Smooth muscle cell (in vitro differentiated cells): ENCODE data around the gene TBX21. TPM values are rescaled to one million over a fixed set of nuclear protein-coding genes. Genes with fewer than 3 reads are reported as not detected.

ENCODE experiments used
- DNase-seq: peaks from one replicate; lab custom pipeline; 2025; ENCODE audit not compliant: unreplicated experiment; lab: John Stamatoyannopoulos, UW
- H2AFZ ChIP-seq: fragments of 200-600 bp; sonication (generic); 2 replicates; pipeline ENCODE4 v1.6.0; 2016; ENCODE audit warnings: antibody characterized with exemption, low read depth, mild to moderate bottlenecking
- H3F3A ChIP-seq: fragments of 200-600 bp; sonication (generic); 2 replicates; pipeline ENCODE4 v1.6.0; 2017; ENCODE audit warnings: antibody characterized with exemption, low read depth
- H3K27ac ChIP-seq: fragments of 200-600 bp; sonication (generic); 2 replicates; pipeline ENCODE4 v1.5.1; 2016; ENCODE audit warnings: low read depth, mild to moderate bottlenecking
- H3K27me3 ChIP-seq: fragments of 200-600 bp; sonication (generic); 2 replicates; pipeline ENCODE4 v1.6.1; 2016; ENCODE audit warnings: low read depth, mild to moderate bottlenecking
- H3K36me3 ChIP-seq: fragments of 200-600 bp; sonication (generic); 2 replicates; pipeline ENCODE4 v1.5.1; 2016; ENCODE audit warnings: low read depth
- H3K4me1 ChIP-seq: fragments of 200-600 bp; sonication (generic); 2 replicates; pipeline ENCODE4 v1.5.1; 2016; ENCODE audit warnings: low read depth
- H3K4me2 ChIP-seq: fragments of 200-600 bp; sonication (generic); 2 replicates; pipeline ENCODE4 v1.6.0; 2016; ENCODE audit warnings: mild to moderate bottlenecking
- H3K4me3 ChIP-seq: fragments of 200-600 bp; sonication (generic); 2 replicates; pipeline ENCODE4 v1.5.1; 2016; ENCODE audit warnings: mild to moderate bottlenecking
- H3K79me2 ChIP-seq: fragments of 200-600 bp; sonication (generic); 2 replicates; pipeline ENCODE4 v1.6.0; 2016; ENCODE audit warnings: low read depth, mild to moderate bottlenecking
- H3K9ac ChIP-seq: fragments of 200-600 bp; sonication (generic); 2 replicates; pipeline ENCODE4 v1.6.0; 2016; ENCODE audit warnings: low read depth
- H3K9me3 ChIP-seq: fragments of 200-600 bp; sonication (generic); replicated peaks from 2 replicates; pipeline ENCODE4 v1.5.1; 2016; ENCODE audit warnings: low read depth
- H4K20me1 ChIP-seq: fragments of 200-600 bp; sonication (generic); 2 replicates; pipeline ENCODE4 v1.6.0; 2016; ENCODE audit warnings: low read depth
- WGBS: methylation state at CpG from one replicate; pipeline ENCODE4 v1.1.7; 2016; ENCODE audit warnings: low lambda C conversion rate; 5-methylcytosine and 5-hydroxymethylcytosine counted together
- polyA plus RNA-seq: library from polyadenylated mRNA; unstranded; fragments of >200 nt; fragmentation: Nextera tagmentation; extraction: Ambion mirVana; gene quantifications from 2 replicates; pipeline ENCODE4 v1.2.1, GENCODE V29; 2016
- total RNA-seq: library from RNA; depleted of rRNA; stranded (reverse); fragments of >200 nt; gene quantifications from 2 replicates; pipeline ENCODE4 v1.2.3, GENCODE V29; 2014
- TF ChIP-seq, protein P1 (sequence below): fragments of 200-600 bp; sonication (generic); IDR thresholded peaks from 2 replicates; pipeline ENCODE4 v1.5.1; 2017; ENCODE audit warnings: borderline replicate concordance, mild to moderate bottlenecking, antibody characterized with exemption; ENCODE audit not compliant: insufficient read depth, poor library complexity, severe bottlenecking

Gene TBX21
- total and polyA plus RNA-seq, 2 experiments from 2014 or later, result not detected

DNA sequence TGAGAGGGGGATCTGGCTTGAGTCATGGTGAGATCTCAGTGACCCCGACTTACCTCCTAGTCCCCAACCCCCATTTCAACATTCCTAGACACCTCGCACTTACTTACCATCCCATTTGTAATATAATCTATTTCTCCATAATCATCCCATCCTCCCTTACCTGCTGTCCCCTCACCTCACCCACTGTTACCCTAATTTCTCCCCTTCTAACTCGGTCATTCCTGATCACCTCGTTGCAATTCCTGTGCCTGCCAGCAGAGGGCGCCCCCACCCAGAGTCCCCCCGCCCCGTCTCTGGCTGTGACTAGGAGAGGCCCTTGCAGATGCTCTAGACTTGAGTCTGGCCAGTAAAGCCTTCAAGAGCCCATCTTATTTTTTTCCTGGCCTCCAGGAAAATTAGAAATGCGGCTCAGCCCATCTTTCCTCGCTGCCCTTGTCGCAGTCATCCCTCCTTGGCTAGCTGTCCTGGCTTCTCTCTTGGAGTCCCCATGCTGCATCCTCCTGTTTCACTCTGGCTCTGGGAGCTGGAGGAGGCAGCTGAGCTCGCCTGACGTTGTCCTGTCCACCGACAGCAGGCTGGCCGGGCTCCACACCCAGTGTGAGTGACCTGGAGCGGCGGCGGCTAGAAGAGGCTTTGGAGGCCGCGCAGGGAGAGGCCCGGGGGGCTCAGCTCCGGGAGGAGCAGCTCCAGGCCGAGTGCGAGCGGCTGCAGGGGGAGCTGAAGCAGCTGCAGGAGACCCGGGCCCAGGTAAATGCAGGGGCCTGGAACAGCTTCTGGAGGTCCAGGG lies 34.1 kb upstream of the TBX21 start:
- Histone ChIP-seq H3K79me2 (no peaks in the 10 kb centered on the region), H3F3A (peaks cover 8% of the 10 kb centered on the region), H3K9me3 (no peaks in the 10 kb centered on the region), H3K4me1 (peaks cover 15% of the 10 kb centered on the region), H3K36me3 (no peaks in the 10 kb centered on the region), H3K27me3 (no peaks in the 10 kb centered on the region), H3K27ac (no peak overlapping the region), H3K4me2 (no peak overlapping the region), H2AFZ (no peak overlapping the region), H3K9ac (no peak overlapping the region), H4K20me1 (peaks cover 9% of the 10 kb centered on the region), H3K4me3 (no peak overlapping the region)
- TF ChIP-seq, protein P1, sequence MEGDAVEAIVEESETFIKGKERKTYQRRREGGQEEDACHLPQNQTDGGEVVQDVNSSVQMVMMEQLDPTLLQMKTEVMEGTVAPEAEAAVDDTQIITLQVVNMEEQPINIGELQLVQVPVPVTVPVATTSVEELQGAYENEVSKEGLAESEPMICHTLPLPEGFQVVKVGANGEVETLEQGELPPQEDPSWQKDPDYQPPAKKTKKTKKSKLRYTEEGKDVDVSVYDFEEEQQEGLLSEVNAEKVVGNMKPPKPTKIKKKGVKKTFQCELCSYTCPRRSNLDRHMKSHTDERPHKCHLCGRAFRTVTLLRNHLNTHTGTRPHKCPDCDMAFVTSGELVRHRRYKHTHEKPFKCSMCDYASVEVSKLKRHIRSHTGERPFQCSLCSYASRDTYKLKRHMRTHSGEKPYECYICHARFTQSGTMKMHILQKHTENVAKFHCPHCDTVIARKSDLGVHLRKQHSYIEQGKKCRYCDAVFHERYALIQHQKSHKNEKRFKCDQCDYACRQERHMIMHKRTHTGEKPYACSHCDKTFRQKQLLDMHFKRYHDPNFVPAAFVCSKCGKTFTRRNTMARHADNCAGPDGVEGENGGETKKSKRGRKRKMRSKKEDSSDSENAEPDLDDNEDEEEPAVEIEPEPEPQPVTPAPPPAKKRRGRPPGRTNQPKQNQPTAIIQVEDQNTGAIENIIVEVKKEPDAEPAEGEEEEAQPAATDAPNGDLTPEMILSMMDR, result peak; percentile 98
- DNase-seq, result peak; percentile 40
- 74% methylated on average over 24 of the region's 25 CpGs for WGBS

GRCh38 chr17:47699536-47699840 lies 33.5 kb upstream of the TBX21 start:
- TF ChIP-seq, protein P1, result no peak
- Histone ChIP-seq H3K4me1 (peaks cover 15% of the 10 kb centered on the region), H4K20me1 (peaks cover 9% of the 10 kb centered on the region), H3K9me3 (no peaks in the 10 kb centered on the region), H3K27ac (no peak overlapping the region), H3K4me2 (no peak overlapping the region), H3K27me3 (no peaks in the 10 kb centered on the region), H2AFZ (no peak overlapping the region), H3K79me2 (no peaks in the 10 kb centered on the region), H3K4me3 (no peak overlapping the region), H3K36me3 (no peaks in the 10 kb centered on the region), H3K9ac (no peak overlapping the region), H3F3A (peaks cover 5% of the 10 kb centered on the region)
- 99% methylated on average over 4 of the region's 4 CpGs for WGBS
- DNase-seq, result no peak

DNA sequence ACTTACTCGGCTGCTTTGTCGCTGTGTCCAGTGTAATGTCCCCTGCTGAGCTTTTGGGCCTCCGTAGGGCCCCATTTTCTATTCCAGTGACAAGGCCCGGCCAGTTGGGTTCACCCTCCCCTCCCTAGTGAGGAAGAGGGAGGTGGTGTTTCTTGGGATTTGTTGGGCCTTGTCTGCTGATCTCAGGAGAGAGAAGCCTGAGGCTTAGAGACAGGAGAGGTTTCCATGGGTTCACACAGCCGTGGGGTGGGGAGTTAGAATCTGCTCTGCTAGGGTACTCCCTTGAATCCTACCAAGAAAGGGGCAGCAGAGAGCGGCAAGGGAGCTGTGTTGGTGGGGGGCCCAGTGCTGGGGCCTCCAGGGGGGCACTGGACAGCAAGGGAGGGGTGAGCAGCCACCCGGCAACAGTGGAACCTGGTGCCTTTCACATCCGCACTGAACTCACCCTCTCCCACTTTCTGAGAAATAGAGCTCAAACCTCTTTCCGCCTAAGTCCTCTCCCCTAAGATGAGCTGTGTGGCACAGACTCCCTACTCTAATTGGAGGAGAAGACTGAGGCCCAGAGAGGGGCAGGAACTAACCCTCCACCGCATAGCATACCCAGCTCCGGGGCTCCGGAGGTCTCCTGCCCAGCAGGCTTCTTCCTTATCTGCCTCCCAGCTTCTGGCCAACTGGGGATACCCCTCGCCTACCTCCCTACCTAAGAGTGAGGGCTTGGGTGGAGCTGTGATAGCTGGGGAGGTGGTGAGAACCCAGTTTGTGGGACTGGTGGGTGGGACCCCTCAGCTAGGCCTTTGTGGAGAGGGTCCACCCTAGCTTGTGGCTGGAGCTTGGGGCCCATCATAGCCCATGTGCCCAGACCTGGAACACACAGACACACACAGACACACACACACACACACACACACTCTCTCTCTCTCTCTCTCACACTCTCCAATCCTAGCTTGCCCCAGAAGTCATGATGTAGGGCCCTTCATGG lies 32.3 kb upstream of the TBX21 start:
- Histone ChIP-seq H3K79me2 (no peaks in the 10 kb centered on the region), H4K20me1 (peaks cover 14% of the 10 kb centered on the region), H3K27me3 (no peaks in the 10 kb centered on the region), H3K27ac (no peak overlapping the region), H3K9ac (no peak overlapping the region), H3F3A (peaks cover 5% of the 10 kb centered on the region), H3K36me3 (no peaks in the 10 kb centered on the region), H3K4me3 (no peak overlapping the region), H2AFZ (no peak overlapping the region), H3K4me1 (peaks cover 10% of the 10 kb centered on the region), H3K9me3 (no peaks in the 10 kb centered on the region), H3K4me2 (no peak overlapping the region)
- DNase-seq, result no peak
- TF ChIP-seq, protein P1, result no peak
- WGBS, result 92% methylated on average over 13 of the region's 13 CpGs
